Upper lobe of left lung (tissue), 6 donors: ENCODE measurements around the gene VPS37D. TPM values are rescaled to one million over a fixed set of nuclear protein-coding genes. Genes with fewer than 3 reads are reported as not detected.
A peak's percentile ranks its signal among the peaks of the same experiment; 100 is the strongest.

ENCODE experiments used
- ATAC-seq, 2 donors: fragments of 200-7000 bp; cut with Tn5 transposase; one replicate each; pipeline ENCODE4 v1.9.1; 2022; ENCODE audit warnings: mild to moderate bottlenecking in 2 of 2, moderate library complexity in 2 of 2; ENCODE audit not compliant: low FRiP score in 2 of 2
- DNase-seq, 2 donors: peaks; one replicate each; pipeline ENCODE4 v3.0.0-alpha.2; 2019 to 2020
- H3K27ac ChIP-seq, 4 donors: fragments of 200-600 bp; sonication (generic); one replicate each; pipeline ENCODE4 v1.5.1; 2016 to 2019
- H3K27me3 ChIP-seq, 4 donors: fragments of 200-600 bp; sonication (generic); one replicate each; pipeline ENCODE4 v1.5.1; 2017 to 2019
- H3K36me3 ChIP-seq, 4 donors: fragments of 200-600 bp; sonication (generic); one replicate each; pipeline ENCODE4 v1.5.1; 2016 to 2019
- H3K4me1 ChIP-seq, 4 donors: fragments of 200-600 bp; sonication (generic); one replicate each; pipeline ENCODE4 v1.5.1; 2018 to 2019
- H3K4me3 ChIP-seq, 4 donors: fragments of 200-600 bp; sonication (generic); one replicate each; pipeline ENCODE4 v1.5.1; 2017 to 2019; ENCODE audit warnings: mild to moderate bottlenecking in 2 of 4, moderate library complexity in 1 of 4
- H3K9me3 ChIP-seq, 4 donors: fragments of 200-600 bp; sonication (generic); one replicate each; pipeline ENCODE4 v1.5.1; 2018 to 2019
- EP300 ChIP-seq, 4 donors: sonication (generic); formaldehyde crosslinking; IDR thresholded peaks; one replicate each; pipeline ENCODE4 v1.5.1; 2017; ENCODE audit warnings: antibody characterized with exemption in 4 of 4, control low read depth in 2 of 4
- POLR2A ChIP-seq, 4 donors: fragments of 450-650 bp; IDR thresholded peaks; one replicate each; pipeline ENCODE4 v1.5.1; 2016 to 2017; ENCODE audit warnings: antibody characterized with exemption in 4 of 4, mild to moderate bottlenecking in 2 of 4
- POLR2AphosphoS5 ChIP-seq, 2 donors: sonication (generic); formaldehyde crosslinking; IDR thresholded peaks; one replicate each; pipeline ENCODE4 v1.5.1; 2017; ENCODE audit warnings: antibody characterized with exemption in 2 of 2
- WGBS, 2 donors: methylation state at CpG; one replicate each; pipeline ENCODE4 v1.1.5; 2017 to 2018; 5-methylcytosine and 5-hydroxymethylcytosine counted together
- total RNA-seq, 6 donors: library from RNA; depleted of rRNA in 4 of 6; stranded (reverse); fragments of >200 nt in 4 of 6; gene quantifications; one replicate each; pipeline versions ENCODE4 v1.1.0 to v1.2.1, GENCODE V29; 2016 to 2021
- TF ChIP-seq, protein P1 (sequence below), 6 experiments: fragments of 450-650 bp in 4 of 6; fragments of 200-600 bp in 2 of 6; sonication (generic) in 2 of 6; IDR thresholded peaks; one replicate each; pipeline ENCODE4 v1.5.1; 2016 to 2019; ENCODE audit warnings: antibody characterized with exemption in 6 of 6
- donor health status: DM: no; HTN: no; CAD: no; lungs with moderate emphysema.
- donor health status: DM: no; HTN: yes; CAD: no; lungs with severe emphysema.

Gene VPS37D
- total RNA-seq, 6 donors from 2014 or later, result 1.0 to 4.3 (median 1.5) TPM

DNA sequence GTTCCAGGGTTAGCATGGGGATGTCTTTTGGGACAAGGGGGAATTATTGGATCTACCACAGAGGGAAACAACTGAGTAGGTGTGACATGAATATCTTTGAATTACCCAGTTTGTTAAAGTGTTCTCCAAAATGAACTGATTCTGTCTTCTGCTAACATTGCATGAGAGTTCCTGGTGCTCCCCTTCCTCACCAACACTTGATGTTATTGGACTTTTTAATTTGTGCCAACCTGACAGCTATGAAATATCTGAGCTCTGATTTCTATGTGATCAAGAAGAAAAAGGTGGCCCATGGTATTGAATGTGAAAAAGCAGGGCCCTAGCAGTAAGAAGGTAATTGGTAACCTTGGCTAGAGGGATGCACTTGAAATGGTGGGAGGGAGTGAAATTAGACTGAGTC lies 4.6 kb upstream of the VPS37D start:
- Histone ChIP-seq H3K27me3 (no peaks in the 10 kb centered on the region), H3K4me3 (no peak overlapping the region), H3K9me3 (no peaks in the 10 kb centered on the region), H3K27ac (no peak overlapping the region), H3K4me1 (peaks cover 4 to 7% (median 5%) of the 10 kb centered on the region in 4 donors), H3K36me3 (no peaks in the 10 kb centered on the region)
- DNase-seq (no peak), ATAC-seq (no peak)
- TF ChIP-seq, protein P1, sequence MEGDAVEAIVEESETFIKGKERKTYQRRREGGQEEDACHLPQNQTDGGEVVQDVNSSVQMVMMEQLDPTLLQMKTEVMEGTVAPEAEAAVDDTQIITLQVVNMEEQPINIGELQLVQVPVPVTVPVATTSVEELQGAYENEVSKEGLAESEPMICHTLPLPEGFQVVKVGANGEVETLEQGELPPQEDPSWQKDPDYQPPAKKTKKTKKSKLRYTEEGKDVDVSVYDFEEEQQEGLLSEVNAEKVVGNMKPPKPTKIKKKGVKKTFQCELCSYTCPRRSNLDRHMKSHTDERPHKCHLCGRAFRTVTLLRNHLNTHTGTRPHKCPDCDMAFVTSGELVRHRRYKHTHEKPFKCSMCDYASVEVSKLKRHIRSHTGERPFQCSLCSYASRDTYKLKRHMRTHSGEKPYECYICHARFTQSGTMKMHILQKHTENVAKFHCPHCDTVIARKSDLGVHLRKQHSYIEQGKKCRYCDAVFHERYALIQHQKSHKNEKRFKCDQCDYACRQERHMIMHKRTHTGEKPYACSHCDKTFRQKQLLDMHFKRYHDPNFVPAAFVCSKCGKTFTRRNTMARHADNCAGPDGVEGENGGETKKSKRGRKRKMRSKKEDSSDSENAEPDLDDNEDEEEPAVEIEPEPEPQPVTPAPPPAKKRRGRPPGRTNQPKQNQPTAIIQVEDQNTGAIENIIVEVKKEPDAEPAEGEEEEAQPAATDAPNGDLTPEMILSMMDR (IDR thresholded peaks at IDR 0.05), result no peak
- no peak for TF ChIP-seq EP300 (IDR thresholded peaks at IDR 0.05)
- TF ChIP-seq POLR2AphosphoS5 (IDR thresholded peaks at IDR 0.05), result no peak
- TF ChIP-seq POLR2A (IDR thresholded peaks at IDR 0.05), result no peak

DNA sequence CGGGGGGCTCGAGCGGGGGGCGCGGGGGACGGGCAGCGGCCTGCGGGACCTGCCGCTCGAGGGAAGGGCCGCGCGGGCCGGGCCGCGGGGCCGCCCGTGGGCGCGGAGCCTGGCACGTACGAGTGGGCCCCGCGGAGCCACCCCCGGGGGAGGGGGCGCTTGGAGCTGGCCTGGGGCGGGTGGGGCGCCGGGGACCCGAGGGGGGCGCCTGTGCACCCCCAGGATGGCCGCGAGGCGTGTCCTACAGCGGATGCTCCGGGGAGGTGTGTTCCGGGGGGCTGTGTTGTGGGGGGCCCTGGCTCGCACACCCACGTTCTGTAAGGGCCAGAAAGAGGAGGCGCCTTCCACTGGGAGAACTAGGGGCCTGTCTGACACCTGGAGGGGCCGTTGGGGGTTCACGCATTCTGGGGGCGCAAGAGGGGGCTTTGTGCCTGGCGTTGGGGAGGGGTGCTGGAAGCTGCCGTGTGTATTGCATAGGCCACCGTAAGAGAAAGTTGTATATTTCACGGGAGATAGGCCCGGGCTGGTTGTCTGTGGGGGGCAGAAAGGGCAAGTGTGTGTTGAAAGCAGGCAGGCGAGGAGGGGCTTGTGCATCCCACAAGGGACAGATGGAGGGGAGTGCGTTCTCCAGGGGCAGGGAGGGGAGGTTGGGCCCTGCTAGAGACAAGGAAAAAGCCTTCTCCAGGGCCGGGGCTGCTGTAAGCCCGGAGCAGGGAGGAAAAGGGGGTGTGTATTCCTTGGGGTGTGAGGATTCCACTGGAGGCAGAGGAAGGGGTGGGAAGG lies 663 bp downstream of the VPS37D start:
- no peaks in the 10 kb centered on the region for H3K27me3 ChIP-seq
- DNase-seq (no peak), ATAC-seq (no peak)
- no peaks in the 10 kb centered on the region for H3K9me3 ChIP-seq
- no peaks in the 10 kb centered on the region for H3K36me3 ChIP-seq
- peak overlapping the region; percentile 47 to 72 (median 70) for H3K4me3 ChIP-seq
- H3K4me1 ChIP-seq, result peaks cover 4 to 22% (median 14%) of the 10 kb centered on the region in 4 donors
- no peak for TF ChIP-seq EP300 (IDR thresholded peaks at IDR 0.05)
- TF ChIP-seq, protein P1 (IDR thresholded peaks at IDR 0.05), result no peak
- TF ChIP-seq POLR2AphosphoS5 (IDR thresholded peaks at IDR 0.05), result no peak
- no peak for TF ChIP-seq POLR2A (IDR thresholded peaks at IDR 0.05)
- 4 to 5% methylated on average over 9 to 29 of the region's 52 CpGs for WGBS, 2 donors
- peak overlapping the region in 1 of 4 donors; percentile 55 for H3K27ac ChIP-seq

DNA sequence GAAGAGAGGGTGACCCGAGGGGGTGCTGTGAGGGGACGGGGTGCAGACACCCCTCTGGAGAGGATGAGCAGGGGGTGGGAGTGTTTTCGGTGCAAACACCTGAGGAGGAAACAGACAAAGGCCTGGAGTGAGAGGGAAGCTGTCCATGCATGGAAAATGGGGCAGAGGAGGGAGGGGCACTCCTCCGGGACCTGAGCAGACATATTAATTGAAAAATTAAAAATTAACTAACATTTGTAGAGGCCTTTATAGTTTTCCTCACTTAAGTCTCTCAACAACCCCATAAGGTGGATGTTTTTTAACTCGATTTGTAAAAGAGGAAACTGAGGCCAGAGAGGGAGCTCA lies 1.2 kb downstream of the VPS37D start:
- H3K9me3 ChIP-seq, result no peaks in the 10 kb centered on the region
- WGBS, 2 donors, result 32 to 37% methylated on average over 5 of the region's 5 CpGs
- ATAC-seq (no peak), DNase-seq (no peak)
- H3K27ac ChIP-seq, result no peak overlapping the region
- TF ChIP-seq EP300 (IDR thresholded peaks at IDR 0.05), result no peak
- TF ChIP-seq, protein P1 (IDR thresholded peaks at IDR 0.05), result no peak
- TF ChIP-seq POLR2A (IDR thresholded peaks at IDR 0.05), result no peak
- no peak for TF ChIP-seq POLR2AphosphoS5 (IDR thresholded peaks at IDR 0.05)
- peaks cover 4 to 22% (median 14%) of the 10 kb centered on the region in 4 donors for H3K4me1 ChIP-seq
- no peaks in the 10 kb centered on the region for H3K36me3 ChIP-seq
- peak overlapping the region in 3 of 4 donors; percentile 67 to 72 (median 72) for H3K4me3 ChIP-seq
- no peaks in the 10 kb centered on the region for H3K27me3 ChIP-seq

DNA sequence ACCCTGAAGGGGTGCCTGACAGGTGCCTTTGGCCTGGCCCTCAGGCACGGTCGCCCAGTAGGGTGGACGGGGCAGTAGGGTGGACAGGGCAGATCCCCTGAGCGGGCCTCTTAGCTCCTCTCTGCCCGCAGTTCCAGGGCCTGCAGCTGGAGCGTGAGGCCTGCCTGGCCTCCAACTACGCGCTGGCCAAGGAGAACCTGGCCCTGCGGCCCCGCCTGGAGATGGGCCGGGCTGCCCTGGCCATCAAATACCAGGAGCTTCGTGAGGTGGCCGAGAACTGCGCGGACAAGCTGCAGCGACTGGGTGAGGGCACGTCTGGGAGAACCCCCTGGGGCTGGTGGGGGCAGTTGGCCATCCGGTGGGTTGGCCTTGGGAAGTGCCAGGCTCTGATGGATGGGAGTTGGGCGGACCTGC lies 1.7 kb downstream of the VPS37D start:
- TF ChIP-seq POLR2A (IDR thresholded peaks at IDR 0.05) (no peak), POLR2AphosphoS5 (IDR thresholded peaks at IDR 0.05) (no peak), EP300 (IDR thresholded peaks at IDR 0.05) (no peak)
- TF ChIP-seq, protein P1 (IDR thresholded peaks at IDR 0.05), result no peak
- 71 to 74% methylated on average over 11 to 18 of the region's 19 CpGs for WGBS, 2 donors
- no peak overlapping the region for H3K4me3 ChIP-seq
- no peaks in the 10 kb centered on the region for H3K36me3 ChIP-seq
- H3K4me1 ChIP-seq, result peaks cover 4 to 22% (median 14%) of the 10 kb centered on the region in 4 donors
- H3K27ac ChIP-seq, result no peak overlapping the region
- no peaks in the 10 kb centered on the region for H3K27me3 ChIP-seq
- H3K9me3 ChIP-seq, result no peaks in the 10 kb centered on the region
- DNase-seq (peak in 1 of 2 donors; percentile 64), ATAC-seq (no peak)
